CD14-positive monocyte (primary cell): ENCODE data around the gene NVL. TPM values are rescaled to one million over a fixed set of nuclear protein-coding genes. Genes with fewer than 3 reads are reported as not detected.

Source experiments
- DNase-seq, 3 donors: peaks; one replicate each; pipeline ENCODE4 v3.0.0-alpha.2; 2011 to 2022
- H2AFZ ChIP-seq: 2 replicates; pipeline ENCODE4 v1.6.0; 2012; ENCODE audit warnings: mild to moderate bottlenecking, low read depth, low read length, inconsistent platforms; ENCODE audit not compliant: insufficient read depth, poor library complexity, severe bottlenecking
- H3K27ac ChIP-seq, 2 donors: 1 replicate in 1 of 2; 2 replicates in 1 of 2; pipeline ENCODE4 v1.5.1; 2012 to 2013; ENCODE audit warnings: low read length in 2 of 2, control low read depth in 1 of 2, inconsistent platforms in 1 of 2, low read depth in 1 of 2, mild to moderate bottlenecking in 1 of 2
- H3K27me3 ChIP-seq, 2 donors: one replicate each; pipeline versions ENCODE4 v1.6.0 to v1.6.1; 2011 to 2013; ENCODE audit warnings: low read length in 2 of 2; ENCODE audit not compliant: control insufficient read depth in 2 of 2, insufficient read depth in 2 of 2
- H3K36me3 ChIP-seq, 2 donors: replicated peaks in 1 of 2; 1 replicate in 1 of 2; 2 replicates in 1 of 2; pipeline versions ENCODE4 v1.5.1 to v1.6.1; 2012 to 2013; ENCODE audit warnings: low read length in 2 of 2, control low read depth in 1 of 2, inconsistent platforms in 1 of 2, mild to moderate bottlenecking in 1 of 2; ENCODE audit not compliant: insufficient read depth in 2 of 2, control insufficient read depth in 1 of 2
- H3K4me1 ChIP-seq, 2 donors: 1 replicate in 1 of 2; 2 replicates in 1 of 2; pipeline versions ENCODE4 v1.5.1 to v1.6.1; 2012 to 2013; ENCODE audit warnings: low read length in 2 of 2, control low read depth in 1 of 2, inconsistent platforms in 1 of 2, mild to moderate bottlenecking in 1 of 2, moderate library complexity in 1 of 2; ENCODE audit not compliant: insufficient read depth in 2 of 2, control insufficient read depth in 1 of 2
- H3K4me2 ChIP-seq: replicated peaks from 2 replicates; pipeline ENCODE3; 2012; ENCODE audit warnings: low read length, moderate library complexity, mild to moderate bottlenecking; ENCODE audit not compliant: poor library complexity, severe bottlenecking; ENCODE audit errors: extremely low read depth
- H3K4me3 ChIP-seq, 3 experiments: fragments of 200-600 bp in 1 of 3; sonication (generic) in 1 of 3; replicated peaks in 1 of 3; 1 replicate in 2 of 3; 2 replicates in 1 of 3; pipeline ENCODE4 v1.5.1; 2011 to 2013; ENCODE audit warnings: low read length in 3 of 3, mild to moderate bottlenecking in 3 of 3, control low read depth in 2 of 3, low read depth in 2 of 3, inconsistent platforms in 1 of 3, moderate library complexity in 1 of 3
- H3K79me2 ChIP-seq: 2 replicates; pipeline ENCODE4 v1.6.0; 2012; ENCODE audit warnings: mild to moderate bottlenecking, control low read depth, inconsistent platforms, low read length, moderate library complexity; ENCODE audit not compliant: insufficient read depth
- H3K9ac ChIP-seq: 2 replicates; pipeline ENCODE4 v1.6.0; 2017; ENCODE audit warnings: low read length, mild to moderate bottlenecking; ENCODE audit not compliant: insufficient read depth, poor library complexity, severe bottlenecking
- H3K9me3 ChIP-seq, 2 donors: replicated peaks in 1 of 2; 1 replicate in 1 of 2; 2 replicates in 1 of 2; pipeline versions ENCODE4 v1.5.1 to v1.6.1; 2012 to 2013; ENCODE audit warnings: low read length in 2 of 2, control low read depth in 1 of 2; ENCODE audit not compliant: control insufficient read depth in 1 of 2, insufficient read depth in 1 of 2
- H4K20me1 ChIP-seq: 2 replicates; pipeline ENCODE4 v1.6.0; 2012; ENCODE audit warnings: mild to moderate bottlenecking, low read length, control low read depth, moderate library complexity; ENCODE audit not compliant: insufficient read depth
- H3K27ac Mint-ChIP-seq, 7 donors: one replicate each; pipeline ENCODE4 v1.8.0; 2020; ENCODE audit warnings: mild to moderate bottlenecking in 7 of 7, mixed read lengths in 7 of 7, moderate library complexity in 6 of 7, inconsistent platforms in 2 of 7
- H3K27me3 Mint-ChIP-seq, 3 donors: one replicate each; pipeline ENCODE4 v1.8.0; 2021 to 2022; ENCODE audit warnings: low read depth in 3 of 3, mild to moderate bottlenecking in 3 of 3, mixed read lengths in 3 of 3, moderate library complexity in 3 of 3, inconsistent platforms in 1 of 3
- H3K36me3 Mint-ChIP-seq, 2 donors: one replicate each; pipeline ENCODE4 v1.8.0; 2020; ENCODE audit warnings: mixed read lengths in 2 of 2, inconsistent platforms in 1 of 2, mild to moderate bottlenecking in 1 of 2
- H3K4me1 Mint-ChIP-seq: one replicate; pipeline ENCODE4 v1.8.0; 2020; ENCODE audit warnings: mild to moderate bottlenecking, mixed read lengths
- H3K4me3 Mint-ChIP-seq, 2 donors: one replicate each; pipeline ENCODE4 v1.8.0; 2020; ENCODE audit warnings: mild to moderate bottlenecking in 2 of 2, mixed read lengths in 2 of 2, moderate library complexity in 1 of 2
- H3K9me3 Mint-ChIP-seq, 7 donors: one replicate each; pipeline ENCODE4 v1.8.0; 2020 to 2022; ENCODE audit warnings: mixed read lengths in 7 of 7, mild to moderate bottlenecking in 6 of 7, moderate library complexity in 6 of 7, inconsistent platforms in 2 of 7
- WGBS: methylation state at CpG from one replicate; pipeline ENCODE4 v1.1.5; 2013; ENCODE audit warnings: missing lambda C conversion rate; ENCODE audit not compliant: insufficient coverage; 5-methylcytosine and 5-hydroxymethylcytosine counted together
- intact Hi-C, 2 donors: fragments of 100-400 bp; cut with micrococcal nuclease; formaldehyde crosslinking; loops; one replicate each; pipeline versions ENCODE4 v1.15.0 to v1.15.1; 2023
- polyA plus RNA-seq, 3 donors: library from polyadenylated mRNA; depleted of rRNA in 1 of 3; unstranded in 2 of 3; stranded (reverse) in 1 of 3; fragments of 300-500 nt in 2 of 3; fragments of >200 nt in 1 of 3; fragmentation: Illumina TruSeq in 2 of 3; gene quantifications; 1 replicate in 2 of 3; 2 replicates in 1 of 3; pipeline ENCODE4 v1.2.3, GENCODE V29; 2012 to 2021
- TF ChIP-seq, protein P1 (sequence below): fragments of 200-600 bp; IDR thresholded peaks from one replicate; pipeline ENCODE4 v1.8.0; 2022; ENCODE audit warnings: antibody characterized with exemption, mild to moderate bottlenecking

Gene NVL
- polyA plus RNA-seq, 3 donors: 8.4 to 12.6 (median 9.6) TPM

DNA sequence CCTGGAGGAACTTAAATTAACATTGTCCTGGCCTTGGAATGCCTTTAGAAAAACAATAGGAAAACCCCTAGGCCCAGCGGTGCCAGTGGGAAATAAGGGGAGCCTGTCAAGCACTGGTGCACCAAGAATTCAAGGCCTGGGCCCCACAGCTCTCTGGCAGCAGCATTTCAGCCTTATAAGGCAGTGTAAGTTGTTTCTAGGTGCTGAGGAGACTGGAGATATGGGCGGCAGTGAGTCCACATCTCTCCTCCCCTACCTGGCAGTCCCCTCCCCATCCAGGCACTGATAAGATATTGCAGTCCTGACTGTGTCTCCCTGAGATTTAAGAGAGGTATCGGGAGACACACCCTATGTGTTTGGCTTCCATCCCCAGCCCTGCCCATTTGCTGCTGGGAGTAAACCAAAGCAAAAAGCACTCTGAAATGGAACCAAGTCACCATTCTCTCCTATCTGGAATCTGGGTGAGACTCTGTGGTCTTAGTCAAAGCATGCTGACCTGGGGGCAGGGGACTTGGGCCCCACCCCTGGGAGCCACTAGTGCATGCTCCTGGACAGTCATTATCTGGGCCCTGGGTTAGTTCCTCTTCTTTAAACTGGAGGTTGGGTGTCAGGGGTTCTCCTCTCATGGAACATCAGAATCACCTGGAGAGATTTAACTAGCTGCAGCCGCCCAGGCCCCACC lies 116.4 kb downstream of the NVL start:
- Histone ChIP-seq H3K9ac (no peak overlapping the region), H3K27ac (no peak overlapping the region), H3K36me3 (no peaks in the 10 kb centered on the region), H2AFZ (no peak overlapping the region), H3K4me1 (peaks cover 27 to 28% of the 10 kb centered on the region in 2 donors), H3K4me2 (no peak overlapping the region), H3K4me3 (no peak overlapping the region), H3K27me3 (no peaks in the 10 kb centered on the region), H3K79me2 (no peaks in the 10 kb centered on the region), H4K20me1 (no peaks in the 10 kb centered on the region), H3K9me3 (no peaks in the 10 kb centered on the region)
- H3K27ac Mint-ChIP-seq: peak overlapping the region in 1 of 7 donors; percentile 37
- WGBS: 100% methylated on average over 1 of the region's 4 CpGs
- TF ChIP-seq, protein P1, sequence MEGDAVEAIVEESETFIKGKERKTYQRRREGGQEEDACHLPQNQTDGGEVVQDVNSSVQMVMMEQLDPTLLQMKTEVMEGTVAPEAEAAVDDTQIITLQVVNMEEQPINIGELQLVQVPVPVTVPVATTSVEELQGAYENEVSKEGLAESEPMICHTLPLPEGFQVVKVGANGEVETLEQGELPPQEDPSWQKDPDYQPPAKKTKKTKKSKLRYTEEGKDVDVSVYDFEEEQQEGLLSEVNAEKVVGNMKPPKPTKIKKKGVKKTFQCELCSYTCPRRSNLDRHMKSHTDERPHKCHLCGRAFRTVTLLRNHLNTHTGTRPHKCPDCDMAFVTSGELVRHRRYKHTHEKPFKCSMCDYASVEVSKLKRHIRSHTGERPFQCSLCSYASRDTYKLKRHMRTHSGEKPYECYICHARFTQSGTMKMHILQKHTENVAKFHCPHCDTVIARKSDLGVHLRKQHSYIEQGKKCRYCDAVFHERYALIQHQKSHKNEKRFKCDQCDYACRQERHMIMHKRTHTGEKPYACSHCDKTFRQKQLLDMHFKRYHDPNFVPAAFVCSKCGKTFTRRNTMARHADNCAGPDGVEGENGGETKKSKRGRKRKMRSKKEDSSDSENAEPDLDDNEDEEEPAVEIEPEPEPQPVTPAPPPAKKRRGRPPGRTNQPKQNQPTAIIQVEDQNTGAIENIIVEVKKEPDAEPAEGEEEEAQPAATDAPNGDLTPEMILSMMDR: no peak
- peak in 2 of 3 donors; percentile 15 to 36 for DNase-seq
- peaks cover 27% of the 10 kb centered on the region for H3K4me1 Mint-ChIP-seq
- H3K36me3 Mint-ChIP-seq: no peaks in the 10 kb centered on the region
- peaks cover 0 to 2% (median 0%) of the 10 kb centered on the region in 3 donors for H3K27me3 Mint-ChIP-seq
- intact Hi-C loops: no loop called here
- H3K9me3 Mint-ChIP-seq: no peaks in the 10 kb centered on the region
- H3K4me3 Mint-ChIP-seq: no peak overlapping the region

DNA sequence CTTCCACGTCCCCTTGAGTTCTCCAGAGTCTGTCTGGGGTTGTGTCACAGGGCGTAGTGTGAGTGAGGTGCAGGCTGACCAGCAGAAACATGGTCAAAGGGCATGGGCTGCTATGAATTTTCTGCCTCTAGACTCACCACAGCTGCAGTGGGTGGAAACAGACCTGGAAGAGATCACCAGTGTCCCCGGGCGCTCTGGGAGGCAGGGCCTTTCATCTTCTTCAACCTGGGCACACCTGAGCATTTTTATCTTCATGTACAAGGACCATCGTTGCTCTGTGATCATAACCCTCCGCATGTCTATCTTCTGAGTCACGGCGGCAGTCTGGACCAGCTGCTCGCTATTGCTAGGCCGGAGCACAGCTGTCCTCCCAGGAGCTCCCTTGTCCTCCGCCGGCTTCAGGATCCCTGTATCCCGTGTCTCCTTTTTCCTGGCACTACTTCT lies 117.3 kb downstream of the NVL start:
- 96% methylated on average over 12 of the region's 13 CpGs for WGBS
- intact Hi-C loops: no loop called here
- Histone ChIP-seq H4K20me1 (no peaks in the 10 kb centered on the region), H3K27ac (no peak overlapping the region), H3K4me2 (no peak overlapping the region), H3K4me1 (peaks cover 20% of the 10 kb centered on the region in 2 donors), H3K79me2 (no peaks in the 10 kb centered on the region), H3K36me3 (no peaks in the 10 kb centered on the region), H3K9me3 (no peaks in the 10 kb centered on the region), H3K27me3 (no peaks in the 10 kb centered on the region), H2AFZ (no peak overlapping the region), H3K4me3 (no peak overlapping the region), H3K9ac (no peak overlapping the region)
- Mint-ChIP-seq H3K9me3 (no peaks in the 10 kb centered on the region), H3K4me1 (peaks cover 20% of the 10 kb centered on the region), H3K27me3 (peaks cover 0 to 2% (median 0%) of the 10 kb centered on the region in 3 donors), H3K4me3 (no peak overlapping the region), H3K36me3 (no peaks in the 10 kb centered on the region), H3K27ac (no peak overlapping the region)
- TF ChIP-seq, protein P1: no peak
- no peak for DNase-seq
